Measurements from ENCODE around the gene NUDT3. TPM values are rescaled to one million over a fixed set of nuclear protein-coding genes. Genes with fewer than 3 reads are reported as not detected.

NUDT3 gene
- polyA plus RNA-seq, 3 donors, result 9.3 to 33.3 (median 10.9) TPM

- Histone ChIP-seq H4K20me1 (ENCODE audit: insufficient read depth, low read length) (peaks cover 38% of the 10 kb centered on the region), H3K9ac (ENCODE audit: insufficient read depth, low read length, poor library complexity, severe bottlenecking) (no peak overlapping the region), H3K36me3 (replicated peaks in 1 of 2; ENCODE audit: control insufficient read depth in 1 of 2, insufficient read depth in 2 of 2, low read length in 2 of 2) (peaks cover 0 to 24% of the 10 kb centered on the region in 2 donors), H3K4me3 (replicated peaks in 1 of 3; ENCODE audit: low read depth in 2 of 3, low read length in 3 of 3) (no peak overlapping the region), H3K4me1 (ENCODE audit: control insufficient read depth in 1 of 2, insufficient read depth in 2 of 2, low read length in 2 of 2) (peaks cover 12 to 24% of the 10 kb centered on the region in 2 donors), H3K9me3 (replicated peaks in 1 of 2; ENCODE audit: control insufficient read depth in 1 of 2, insufficient read depth in 1 of 2, low read length in 2 of 2) (no peaks in the 10 kb centered on the region), H2AFZ (ENCODE audit: insufficient read depth, low read depth, low read length, poor library complexity, severe bottlenecking) (no peak overlapping the region), H3K4me2 (replicated peaks; ENCODE audit: extremely low read depth, low read length, poor library complexity, severe bottlenecking) (no peak overlapping the region), H3K79me2 (ENCODE audit: insufficient read depth, low read length) (peaks cover 99% of the 10 kb centered on the region), H3K27me3 (ENCODE audit: control insufficient read depth in 2 of 2, insufficient read depth in 2 of 2, low read length in 2 of 2) (no peaks in the 10 kb centered on the region), H3K27ac (ENCODE audit: low read depth in 1 of 2, low read length in 2 of 2) (no peak overlapping the region)
- intact Hi-C loops (cut with micrococcal nuclease), result no loop called here
- H3K27me3 Mint-ChIP-seq (ENCODE audit: low read depth in 3 of 3), result no peaks in the 10 kb centered on the region
- peaks cover 11 to 19% of the 10 kb centered on the region in 2 donors for H3K36me3 Mint-ChIP-seq
- no peak overlapping the region for H3K4me3 Mint-ChIP-seq
- TF ChIP-seq CTCF (IDR thresholded peaks at IDR 0.05), result no peak
- no peak overlapping the region for H3K27ac Mint-ChIP-seq
- H3K4me1 Mint-ChIP-seq, result peaks cover 32% of the 10 kb centered on the region
- 100% methylated on average over 1 of the region's 5 CpGs for WGBS (ENCODE audit: insufficient coverage)
- no peaks in the 10 kb centered on the region for H3K9me3 Mint-ChIP-seq
- no peak for DNase-seq
Measured at GRCh38 chr6:34321821-34322220, 70.6 kb downstream of the NUDT3 start.

- no peak for TF ChIP-seq CTCF (IDR thresholded peaks at IDR 0.05)
- Mint-ChIP-seq H3K4me3 (no peak overlapping the region), H3K4me1 (peaks cover 54% of the 10 kb centered on the region), H3K9me3 (peaks cover 0 to 2% (median 0%) of the 10 kb centered on the region in 7 donors), H3K27ac (peak overlapping the region in 6 of 7 donors; percentile 1 to 87 (median 46)), H3K36me3 (peaks cover 10 to 17% of the 10 kb centered on the region in 2 donors), H3K27me3 (ENCODE audit: low read depth in 3 of 3) (no peaks in the 10 kb centered on the region)
- Histone ChIP-seq H2AFZ (ENCODE audit: insufficient read depth, low read depth, low read length, poor library complexity, severe bottlenecking) (no peak overlapping the region), H3K79me2 (ENCODE audit: insufficient read depth, low read length) (peaks cover 96% of the 10 kb centered on the region), H3K27ac (ENCODE audit: low read depth in 1 of 2, low read length in 2 of 2) (peak overlapping the region; percentile 0 to 71), H3K36me3 (replicated peaks in 1 of 2; ENCODE audit: control insufficient read depth in 1 of 2, insufficient read depth in 2 of 2, low read length in 2 of 2) (peaks cover 0 to 21% of the 10 kb centered on the region in 2 donors), H3K4me3 (replicated peaks in 1 of 3; ENCODE audit: low read depth in 2 of 3, low read length in 3 of 3) (no peak overlapping the region), H3K4me1 (ENCODE audit: control insufficient read depth in 1 of 2, insufficient read depth in 2 of 2, low read length in 2 of 2) (peaks cover 24 to 42% of the 10 kb centered on the region in 2 donors), H3K4me2 (replicated peaks; ENCODE audit: extremely low read depth, low read length, poor library complexity, severe bottlenecking) (no peak overlapping the region), H3K27me3 (ENCODE audit: control insufficient read depth in 2 of 2, insufficient read depth in 2 of 2, low read length in 2 of 2) (no peaks in the 10 kb centered on the region), H4K20me1 (ENCODE audit: insufficient read depth, low read length) (peaks cover 24% of the 10 kb centered on the region), H3K9ac (ENCODE audit: insufficient read depth, low read length, poor library complexity, severe bottlenecking) (no peak overlapping the region), H3K9me3 (replicated peaks in 1 of 2; ENCODE audit: control insufficient read depth in 1 of 2, insufficient read depth in 1 of 2, low read length in 2 of 2) (no peaks in the 10 kb centered on the region)
- 83% methylated on average over 2 of the region's 4 CpGs for WGBS (ENCODE audit: insufficient coverage)
- DNase-seq, result no peak
- intact Hi-C loops (cut with micrococcal nuclease), result no loop called here
Measured at GRCh38 chr6:34319471-34319885, 73.0 kb downstream of the NUDT3 start.
